Suppressor macrophage (primary cell): ENCODE data around the gene SERPING1.

Experiments
- DNase-seq, 4 experiments: peaks; one replicate each; pipeline ENCODE4 v3.0.0-alpha.2; 2020 to 2022

The SERPING1 gene

DNA sequence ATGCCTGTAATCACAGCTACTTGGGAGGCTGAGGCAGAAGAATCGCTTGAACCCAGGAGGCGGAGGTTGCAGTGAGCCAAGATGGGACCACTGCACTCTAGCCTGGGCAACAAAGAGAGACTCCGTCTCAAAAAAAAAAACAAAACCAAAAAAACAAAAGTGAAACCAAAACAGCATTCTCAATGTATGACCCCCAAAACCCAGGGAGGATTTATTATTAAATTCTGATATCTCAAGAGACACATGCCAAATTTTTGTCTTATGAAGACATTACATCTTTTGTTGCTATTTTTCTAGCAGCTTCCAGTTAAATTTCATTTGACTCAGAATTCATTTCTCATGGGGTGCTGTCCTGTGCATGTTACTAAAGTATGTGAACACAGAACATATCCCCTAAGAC, 55.2 kb downstream of the SERPING1 start:
- no peak for DNase-seq

DNA sequence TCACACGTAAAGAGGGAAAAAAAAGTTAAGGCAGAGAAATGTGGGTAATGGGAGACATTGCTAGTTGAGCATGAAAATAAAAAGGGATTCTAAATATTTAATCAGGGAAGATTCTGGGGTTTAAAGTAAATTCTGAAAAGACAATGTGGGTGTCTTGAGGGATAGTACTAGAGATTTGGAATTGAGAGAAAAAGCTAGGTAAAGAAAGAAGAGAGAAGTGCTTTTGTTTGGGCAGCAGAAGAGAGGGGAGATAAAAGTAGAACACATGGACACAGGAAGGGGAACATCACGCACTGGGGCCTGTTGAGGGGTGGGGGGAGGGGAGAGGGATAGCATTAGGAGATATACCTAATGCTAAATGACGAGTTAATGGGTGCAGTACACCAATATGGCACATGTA, 55.7 kb downstream of the SERPING1 start:
- DNase-seq: peak in 2 of 4 experiments; percentile 42 to 57

DNA sequence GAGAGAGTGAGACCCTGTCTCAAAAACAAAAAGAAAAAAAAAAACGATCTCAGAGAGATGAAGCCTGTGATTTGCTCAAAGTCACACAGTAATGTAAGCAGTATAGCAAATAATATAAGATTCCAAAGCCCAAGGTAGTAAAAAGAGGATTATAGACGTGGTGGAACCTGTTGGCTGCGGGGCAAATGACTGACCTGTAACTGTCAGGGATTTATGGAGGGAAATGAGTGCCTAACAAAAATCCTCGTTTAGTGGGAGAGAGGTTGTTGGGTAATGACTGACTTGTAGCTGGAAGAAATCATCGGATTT, 59.4 kb downstream of the SERPING1 start:
- DNase-seq: no peak

DNA sequence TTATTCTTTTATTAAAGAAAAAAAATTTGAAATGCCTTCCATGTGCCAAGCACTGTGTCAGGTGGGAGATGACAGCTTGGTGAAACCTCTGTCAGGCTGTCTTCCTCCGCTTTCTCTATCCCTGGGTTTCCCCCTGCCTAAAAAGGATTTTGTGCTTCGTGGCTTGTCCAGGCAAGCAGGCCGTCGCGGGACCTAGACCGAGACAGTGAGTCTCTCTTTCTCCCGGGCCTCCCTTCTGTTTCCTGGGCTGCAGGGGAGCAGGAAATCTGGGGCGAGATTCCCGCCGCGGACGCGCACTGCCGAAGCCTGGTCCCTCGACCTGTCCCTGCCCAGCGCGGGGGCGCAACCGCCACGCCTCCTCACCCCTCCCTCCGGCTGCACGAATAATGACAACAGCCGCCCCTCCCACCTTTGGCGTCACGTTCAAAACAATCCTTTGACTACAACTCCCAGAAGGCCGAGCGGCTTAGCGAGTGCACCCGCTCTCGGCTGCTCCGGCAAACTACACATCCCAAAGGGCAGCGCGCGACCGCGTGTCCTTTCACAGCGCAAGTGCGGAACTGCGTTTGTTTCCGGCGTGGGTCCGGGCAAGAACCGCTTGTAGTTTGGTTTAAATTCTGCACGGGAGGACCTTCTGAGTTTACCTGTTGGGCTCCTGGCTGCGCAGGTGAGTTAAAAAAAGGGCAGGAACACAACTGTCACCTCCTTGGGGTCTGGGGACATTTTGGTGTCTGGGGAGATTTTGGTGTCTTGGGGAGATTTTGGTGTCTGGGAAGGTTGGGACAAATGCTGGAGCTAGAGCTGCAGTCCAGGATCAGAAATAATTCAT, 59.9 kb downstream of the SERPING1 start, which contains the start of gene CLP1:
Gene CLP1, plus strand, starts transcription at position 569 of the 829 bp plus-strand sequence. CDS start 1,715 bp downstream, outside the sequence.
- DNase-seq: peak; percentile 99 to 100 (median 99)

DNA sequence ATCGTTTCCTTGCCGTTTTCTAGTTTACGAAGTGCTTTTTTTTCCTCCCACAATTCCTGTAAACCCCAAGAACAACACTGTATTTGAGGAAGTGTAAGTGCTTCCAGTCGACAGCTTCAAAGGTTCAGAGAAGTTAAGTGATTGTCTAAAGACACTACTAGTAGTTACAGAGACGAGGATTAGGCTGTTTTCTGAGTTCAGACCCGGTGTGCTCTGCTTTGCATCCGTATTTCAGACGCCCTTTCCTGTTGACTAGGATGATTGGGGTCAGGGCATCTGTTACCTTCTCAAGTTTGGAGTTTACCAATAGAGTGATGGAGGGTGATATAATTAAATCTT, 60.5 kb downstream of the SERPING1 start:
- DNase-seq: peak in 3 of 4 experiments; percentile 19 to 52 (median 32)

DNA sequence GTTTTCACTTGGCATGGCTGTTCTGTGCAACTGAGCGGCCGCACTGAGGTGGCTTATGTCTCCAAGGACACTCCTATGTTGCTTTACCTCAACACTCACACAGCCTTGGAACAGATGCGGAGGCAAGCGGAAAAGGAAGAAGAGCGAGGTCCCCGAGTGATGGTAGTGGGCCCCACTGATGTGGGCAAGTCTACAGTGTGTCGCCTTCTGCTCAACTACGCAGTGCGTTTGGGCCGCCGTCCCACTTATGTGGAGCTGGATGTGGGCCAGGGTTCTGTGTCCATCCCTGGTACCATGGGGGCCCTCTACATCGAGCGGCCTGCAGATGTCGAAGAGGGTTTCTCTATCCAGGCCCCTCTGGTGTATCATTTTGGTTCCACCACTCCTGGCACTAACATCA, 62.2 kb downstream of the SERPING1 start:
- no peak for DNase-seq

DNA sequence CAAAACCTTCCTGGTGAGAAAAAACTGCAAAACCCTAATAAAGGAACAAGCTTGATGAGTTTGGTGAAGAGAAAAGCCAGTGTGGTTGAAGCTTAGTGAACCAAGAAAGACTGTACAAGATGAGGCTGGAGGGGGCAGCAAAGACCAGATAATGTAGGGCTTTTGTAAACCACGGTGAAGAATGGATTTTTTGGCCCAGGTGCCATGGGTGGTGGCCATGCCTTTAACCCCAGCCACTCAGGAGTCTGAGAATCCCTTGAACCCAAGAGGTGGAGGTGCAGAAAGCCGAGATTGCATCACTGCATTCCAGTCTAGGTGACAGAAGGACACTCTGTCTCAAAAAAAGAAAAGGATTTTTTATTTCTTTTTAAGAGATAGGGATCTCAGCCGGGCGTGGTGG, 65.4 kb downstream of the SERPING1 start:
- DNase-seq: peak in 1 of 4 experiments; percentile 6

DNA sequence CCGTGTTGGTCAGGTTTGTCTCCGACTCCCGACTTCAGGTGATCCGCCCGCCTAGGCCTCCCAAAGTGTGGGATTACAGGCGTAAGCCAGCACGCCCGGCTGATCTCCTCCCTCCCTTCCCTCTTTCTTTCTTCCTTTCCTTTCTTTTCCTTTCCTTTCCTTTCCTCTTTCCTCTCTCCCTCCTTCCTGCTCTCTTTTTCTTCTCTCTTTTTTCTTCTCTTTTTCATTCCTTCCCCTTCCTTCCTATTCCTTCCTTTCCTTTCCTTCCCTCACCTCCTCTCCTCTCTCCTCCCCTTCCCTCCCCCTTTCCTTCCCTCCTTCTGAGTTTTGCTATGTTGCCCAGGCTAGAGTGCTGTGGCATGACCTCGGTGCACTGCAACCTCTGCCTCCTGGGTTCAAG, 66.5 kb downstream of the SERPING1 start:
- DNase-seq: no peak
